Measurements from ENCODE around the gene RDH5. TPM values are rescaled to one million over a fixed set of nuclear protein-coding genes. Genes with fewer than 3 reads are reported as not detected.

RDH5 gene
- total and polyA plus RNA-seq, 2 of the 13 experiments (the other 11 are each of a cell fraction or from before 2014, with no cell fraction given), result 2.6 to 5.7 TPM

GRCh38 chr12:55715833-55716581, 4.2 kb upstream of the RDH5 start, which contains the start of gene BLOC1S1 (continued):
- no peak for TF ChIP-seq CBX2 (IDR thresholded peaks at IDR 0.05; ENCODE audit: low read depth, low read length)
- no peak for TF ChIP-seq CBX2 (CRISPR knock-in tag; IDR thresholded peaks at IDR 0.05; ENCODE audit: low read depth)
- no peak for TF ChIP-seq ZNF83 (CRISPR knock-in tag; IDR thresholded peaks at IDR 0.05; ENCODE audit: borderline replicate concordance)
- TF ChIP-seq, protein P1, sequence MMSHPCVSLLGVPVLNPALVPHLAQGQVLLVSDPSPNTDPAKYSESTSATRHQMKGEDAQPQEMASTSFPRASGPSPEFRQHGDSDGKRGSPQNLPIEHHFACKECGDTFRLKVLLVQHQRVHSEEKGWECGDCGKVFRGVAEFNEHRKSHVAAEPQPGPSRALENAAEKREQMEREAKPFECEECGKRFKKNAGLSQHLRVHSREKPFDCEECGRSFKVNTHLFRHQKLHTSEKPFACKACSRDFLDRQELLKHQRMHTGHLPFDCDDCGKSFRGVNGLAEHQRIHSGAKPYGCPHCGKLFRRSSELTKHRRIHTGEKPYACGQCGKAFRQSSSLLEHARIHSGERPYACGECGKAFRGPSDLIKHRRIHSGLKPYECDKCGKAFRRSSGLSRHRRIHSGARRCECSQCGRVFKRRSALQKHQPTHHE (CRISPR knock-in tag; IDR thresholded peaks at IDR 0.05; ENCODE audit: borderline replicate concordance), result no peak
- TF ChIP-seq, protein P2, sequence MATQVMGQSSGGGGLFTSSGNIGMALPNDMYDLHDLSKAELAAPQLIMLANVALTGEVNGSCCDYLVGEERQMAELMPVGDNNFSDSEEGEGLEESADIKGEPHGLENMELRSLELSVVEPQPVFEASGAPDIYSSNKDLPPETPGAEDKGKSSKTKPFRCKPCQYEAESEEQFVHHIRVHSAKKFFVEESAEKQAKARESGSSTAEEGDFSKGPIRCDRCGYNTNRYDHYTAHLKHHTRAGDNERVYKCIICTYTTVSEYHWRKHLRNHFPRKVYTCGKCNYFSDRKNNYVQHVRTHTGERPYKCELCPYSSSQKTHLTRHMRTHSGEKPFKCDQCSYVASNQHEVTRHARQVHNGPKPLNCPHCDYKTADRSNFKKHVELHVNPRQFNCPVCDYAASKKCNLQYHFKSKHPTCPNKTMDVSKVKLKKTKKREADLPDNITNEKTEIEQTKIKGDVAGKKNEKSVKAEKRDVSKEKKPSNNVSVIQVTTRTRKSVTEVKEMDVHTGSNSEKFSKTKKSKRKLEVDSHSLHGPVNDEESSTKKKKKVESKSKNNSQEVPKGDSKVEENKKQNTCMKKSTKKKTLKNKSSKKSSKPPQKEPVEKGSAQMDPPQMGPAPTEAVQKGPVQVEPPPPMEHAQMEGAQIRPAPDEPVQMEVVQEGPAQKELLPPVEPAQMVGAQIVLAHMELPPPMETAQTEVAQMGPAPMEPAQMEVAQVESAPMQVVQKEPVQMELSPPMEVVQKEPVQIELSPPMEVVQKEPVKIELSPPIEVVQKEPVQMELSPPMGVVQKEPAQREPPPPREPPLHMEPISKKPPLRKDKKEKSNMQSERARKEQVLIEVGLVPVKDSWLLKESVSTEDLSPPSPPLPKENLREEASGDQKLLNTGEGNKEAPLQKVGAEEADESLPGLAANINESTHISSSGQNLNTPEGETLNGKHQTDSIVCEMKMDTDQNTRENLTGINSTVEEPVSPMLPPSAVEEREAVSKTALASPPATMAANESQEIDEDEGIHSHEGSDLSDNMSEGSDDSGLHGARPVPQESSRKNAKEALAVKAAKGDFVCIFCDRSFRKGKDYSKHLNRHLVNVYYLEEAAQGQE (IDR thresholded peaks at IDR 0.05; ENCODE audit: borderline replicate concordance in 1 of 2, low read depth in 1 of 2, low read length in 2 of 2), result no peak
- TF ChIP-seq, protein P3, sequence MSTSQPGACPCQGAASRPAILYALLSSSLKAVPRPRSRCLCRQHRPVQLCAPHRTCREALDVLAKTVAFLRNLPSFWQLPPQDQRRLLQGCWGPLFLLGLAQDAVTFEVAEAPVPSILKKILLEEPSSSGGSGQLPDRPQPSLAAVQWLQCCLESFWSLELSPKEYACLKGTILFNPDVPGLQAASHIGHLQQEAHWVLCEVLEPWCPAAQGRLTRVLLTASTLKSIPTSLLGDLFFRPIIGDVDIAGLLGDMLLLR (CRISPR knock-in tag; IDR thresholded peaks at IDR 0.05), result 0 out of 2 replicates have a peak, but pooled peaks have one; percentile 34
- TF ChIP-seq CBX1 (IDR thresholded peaks at IDR 0.05; ENCODE audit: low read depth), result peak; percentile 69
- peak; percentile 64; the same call in 1 of the 2 replicates for TF ChIP-seq ZNF331 (CRISPR knock-in tag; IDR thresholded peaks at IDR 0.05)
- peak; percentile 37; the same call in 1 of the 2 replicates for TF ChIP-seq PAXIP1 (CRISPR knock-in tag; conservative IDR thresholded peaks at IDR 0.05)
- peak; percentile 33; the same call in 1 of the 2 replicates for TF ChIP-seq ZNF124 (CRISPR knock-in tag; IDR thresholded peaks at IDR 0.05)
- TF ChIP-seq ZNF672 (CRISPR knock-in tag; IDR thresholded peaks at IDR 0.05), result no peak
- TF ChIP-seq, protein P4, sequence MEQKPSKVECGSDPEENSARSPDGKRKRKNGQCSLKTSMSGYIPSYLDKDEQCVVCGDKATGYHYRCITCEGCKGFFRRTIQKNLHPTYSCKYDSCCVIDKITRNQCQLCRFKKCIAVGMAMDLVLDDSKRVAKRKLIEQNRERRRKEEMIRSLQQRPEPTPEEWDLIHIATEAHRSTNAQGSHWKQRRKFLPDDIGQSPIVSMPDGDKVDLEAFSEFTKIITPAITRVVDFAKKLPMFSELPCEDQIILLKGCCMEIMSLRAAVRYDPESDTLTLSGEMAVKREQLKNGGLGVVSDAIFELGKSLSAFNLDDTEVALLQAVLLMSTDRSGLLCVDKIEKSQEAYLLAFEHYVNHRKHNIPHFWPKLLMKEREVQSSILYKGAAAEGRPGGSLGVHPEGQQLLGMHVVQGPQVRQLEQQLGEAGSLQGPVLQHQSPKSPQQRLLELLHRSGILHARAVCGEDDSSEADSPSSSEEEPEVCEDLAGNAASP (CRISPR knock-in tag; IDR thresholded peaks at IDR 0.05; ENCODE audit: borderline replicate concordance), result peak; percentile 59; the same call in 1 of the 2 replicates
- TF ChIP-seq ZFX (CRISPR knock-in tag; IDR thresholded peaks at IDR 0.05; ENCODE audit: low read depth), result peak; percentile 96
- no peak; the same call in 1 of the 2 replicates for TF ChIP-seq EHMT2 (IDR thresholded peaks at IDR 0.05; ENCODE audit: borderline replicate concordance, low read depth, low read length)
- TF ChIP-seq GABPB1 (CRISPR knock-in tag; IDR thresholded peaks at IDR 0.05), result peak; percentile 95
- no peak for TF ChIP-seq ATRX (CRISPR knock-in tag; IDR thresholded peaks at IDR 0.05; ENCODE audit: borderline replicate concordance)
